NT2/D1 (cell line): ENCODE measurements around the gene GPHN.
"Not testable (repeated sequence)": the region's sequence is repeated elsewhere in the genome, so short reads cannot be mapped to it uniquely, and the experiment has no call there.

Experiments used
- DNase-seq: peaks from one replicate; pipeline ENCODE4 v3.0.0-alpha.2; 2011; ENCODE audit warnings: low read depth, low spot score
- H3K27me3 ChIP-seq: 2 replicates; pipeline ENCODE4 v1.6.0; 2011; ENCODE audit warnings: mild to moderate bottlenecking; ENCODE audit not compliant: insufficient read length, insufficient read depth
- H3K36me3 ChIP-seq: 2 replicates; pipeline ENCODE4 v1.6.1; 2011; ENCODE audit warnings: mild to moderate bottlenecking, low read length, mixed read lengths; ENCODE audit not compliant: insufficient read depth, insufficient read length
- H3K4me1 ChIP-seq: 2 replicates; pipeline ENCODE4 v1.5.1; 2011; ENCODE audit not compliant: insufficient read depth, insufficient read length
- H3K4me3 ChIP-seq: 2 replicates; pipeline ENCODE4 v1.5.1; 2011; ENCODE audit warnings: low read depth; ENCODE audit not compliant: insufficient read length
- H3K9ac ChIP-seq: 2 replicates; pipeline ENCODE4 v1.6.0; 2011; ENCODE audit warnings: low read depth; ENCODE audit not compliant: insufficient read length
- H3K9me3 ChIP-seq: 2 replicates; pipeline ENCODE4 v1.5.1; 2011; ENCODE audit warnings: mild to moderate bottlenecking, low read length; ENCODE audit not compliant: insufficient read depth
- SUZ12 ChIP-seq: IDR thresholded peaks from 2 replicates; pipeline ENCODE4 v1.6.1; 2011; ENCODE audit not compliant: insufficient read length, insufficient read depth; ENCODE audit errors: extremely low read depth
- YY1 ChIP-seq: IDR thresholded peaks from 2 replicates; pipeline ENCODE4 v1.6.1; 2011; ENCODE audit not compliant: insufficient read length, insufficient read depth
- ZNF274 ChIP-seq: IDR thresholded peaks from 2 replicates; pipeline ENCODE4 v1.6.1; 2011; ENCODE audit warnings: mild to moderate bottlenecking, low read depth, low read length

Gene GPHN

GRCh38 chr14:67059596-67059995 lies 551.6 kb downstream of the GPHN start:
- no peak overlapping the region for H3K9ac ChIP-seq
- DNase-seq: no peak
- no peak overlapping the region for H3K4me3 ChIP-seq
- no peaks in the 10 kb centered on the region for H3K36me3 ChIP-seq
- no peaks in the 10 kb centered on the region for H3K4me1 ChIP-seq
- no peaks in the 10 kb centered on the region for H3K27me3 ChIP-seq
- TF ChIP-seq YY1 (no peak), ZNF274 (no peak), SUZ12 (no peak)
- H3K9me3 ChIP-seq: peaks cover 5% of the 10 kb centered on the region; the same call in 1 of the 2 replicates

- Histone ChIP-seq H3K36me3 (no peaks in the 10 kb centered on the region), H3K4me1 (no peaks in the 10 kb centered on the region), H3K9ac (no peak overlapping the region), H3K4me3 (no peak overlapping the region), H3K9me3 (peaks cover 5% of the 10 kb centered on the region; the same call in 1 of the 2 replicates), H3K27me3 (no peaks in the 10 kb centered on the region)
- DNase-seq: no peak
- TF ChIP-seq SUZ12 (no peak), YY1 (no peak), ZNF274 (no peak)
These were observed 552.6 kb downstream of the GPHN start for GRCh38 chr14:67060546-67060945.

GRCh38 chr14:67067070-67067814 lies 559.3 kb downstream of the GPHN start:
- H3K36me3 ChIP-seq, H3K27me3 ChIP-seq, H3K9me3 ChIP-seq, H3K9ac ChIP-seq, H3K4me3 ChIP-seq, H3K4me1 ChIP-seq: not testable (repeated sequence)
- peak; percentile 32 for DNase-seq

GRCh38 chr14:67068251-67068650 lies 560.3 kb downstream of the GPHN start:
- no peak for TF ChIP-seq YY1
- TF ChIP-seq SUZ12: no peak
- TF ChIP-seq ZNF274: no peak
- no peak overlapping the region for H3K4me3 ChIP-seq

GRCh38 chr14:67071506-67071905 lies 563.6 kb downstream of the GPHN start:
- no peak overlapping the region for H3K4me3 ChIP-seq
- no peaks in the 10 kb centered on the region for H3K27me3 ChIP-seq
- H3K36me3 ChIP-seq: no peaks in the 10 kb centered on the region
- DNase-seq: no peak
- no peaks in the 10 kb centered on the region for H3K4me1 ChIP-seq
- no peak overlapping the region for H3K9ac ChIP-seq
- TF ChIP-seq ZNF274 (no peak), SUZ12 (no peak), YY1 (no peak)
- no peaks in the 10 kb centered on the region for H3K9me3 ChIP-seq

More at GRCh38 chr14:67068251-67068650, 560.3 kb downstream of the GPHN start:
- Histone ChIP-seq H3K36me3 (no peaks in the 10 kb centered on the region), H3K9me3 (no peaks in the 10 kb centered on the region), H3K27me3 (no peaks in the 10 kb centered on the region), H3K4me1 (no peaks in the 10 kb centered on the region), H3K9ac (no peak overlapping the region)
- no peak for DNase-seq

- H3K36me3 ChIP-seq: no peaks in the 10 kb centered on the region
- H3K9ac ChIP-seq: no peak overlapping the region
- DNase-seq: no peak
- H3K27me3 ChIP-seq: no peaks in the 10 kb centered on the region
- H3K4me3 ChIP-seq: no peak overlapping the region
- H3K9me3 ChIP-seq: no peaks in the 10 kb centered on the region
- TF ChIP-seq YY1: no peak
- no peak for TF ChIP-seq ZNF274
- TF ChIP-seq SUZ12: no peak
- H3K4me1 ChIP-seq: no peaks in the 10 kb centered on the region
These were observed 570.0 kb downstream of the GPHN start for GRCh38 chr14:67077921-67078320.

- Histone ChIP-seq H3K9ac (no peak overlapping the region), H3K36me3 (no peaks in the 10 kb centered on the region), H3K4me3 (no peak overlapping the region), H3K27me3 (no peaks in the 10 kb centered on the region), H3K9me3 (no peaks in the 10 kb centered on the region), H3K4me1 (no peaks in the 10 kb centered on the region)
- no peak for TF ChIP-seq ZNF274
- TF ChIP-seq SUZ12: no peak
- TF ChIP-seq YY1: no peak
- DNase-seq: no peak
These were observed 571.9 kb downstream of the GPHN start for GRCh38 chr14:67079846-67080245.
